IPS-NIHi7 (cell line): Measurements from ENCODE around the gene RNF20.
"Not testable (repeated sequence)": the region's sequence is repeated elsewhere in the genome, so short reads cannot be mapped to it uniquely, and the experiment has no call there.

ENCODE experiments used
- DNase-seq: peaks from one replicate; pipeline ENCODE4 v3.0.0; 2012; ENCODE audit warnings: mixed read lengths; ENCODE audit errors: extremely low spot score

Gene RNF20

GRCh38 chr9:101587332-101588043 lies 53.8 kb downstream of the RNF20 start:
- DNase-seq = no peak

- DNase-seq = not testable (repeated sequence)
Measured at GRCh38 chr9:101590074-101590473, 56.4 kb downstream of the RNF20 start.

GRCh38 chr9:101590901-101591300 lies 57.2 kb downstream of the RNF20 start:
- DNase-seq = no peak

GRCh38 chr9:101591787-101592446 lies 58.3 kb downstream of the RNF20 start:
- no peak for DNase-seq

- DNase-seq = no peak
Measured at GRCh38 chr9:101592788-101593187, 59.1 kb downstream of the RNF20 start.

- no peak for DNase-seq
Measured at GRCh38 chr9:101593345-101593744, 59.7 kb downstream of the RNF20 start.

GRCh38 chr9:101594796-101595195 lies 61.1 kb downstream of the RNF20 start, which contains the start of gene PPP3R2:
Gene PPP3R2 (minus strand): TSS chr9:101594969. CDS start chr9:101594921, 48 bp downstream.
- no peak for DNase-seq

- DNase-seq = peak; percentile 74
Measured at GRCh38 chr9:101601904-101602765, 68.5 kb downstream of the RNF20 start.

- DNase-seq = no peak
Measured at GRCh38 chr9:101604296-101604695, 70.6 kb downstream of the RNF20 start.

GRCh38 chr9:101605547-101605946 lies 71.9 kb downstream of the RNF20 start:
- no peak for DNase-seq
